ENCODE data around the gene TRIM28.
A peak's percentile ranks its signal among the peaks of the same experiment; 100 is the strongest.

TRIM28 gene

GRCh38 chr19:58516964-58517833 is 26.7 kb upstream of the TRIM28 start:
- TF ChIP-seq OSR1 (CRISPR knock-in tag; IDR thresholded peaks at IDR 0.05) (no peak), ZC3H10 (CRISPR knock-in tag; IDR thresholded peaks at IDR 0.05) (no peak), BACH2 (CRISPR knock-in tag; IDR thresholded peaks at IDR 0.05; ENCODE audit: borderline replicate concordance) (no peak), TSHZ2 (CRISPR knock-in tag; IDR thresholded peaks at IDR 0.05) (no peak), ZNF70 (CRISPR knock-in tag; IDR thresholded peaks at IDR 0.05) (no peak), PPARA (CRISPR knock-in tag; IDR thresholded peaks at IDR 0.05; ENCODE audit: borderline replicate concordance) (no peak), POU6F1 (CRISPR knock-in tag; IDR thresholded peaks at IDR 0.05; ENCODE audit: borderline replicate concordance, low read depth) (no peak), CSDC2 (CRISPR knock-in tag; IDR thresholded peaks at IDR 0.05) (no peak), ZNF565 (CRISPR knock-in tag; conservative IDR thresholded peaks at IDR 0.05; ENCODE audit: low read depth) (no peak), ESRRG (CRISPR knock-in tag; IDR thresholded peaks at IDR 0.05) (no peak), CSRNP3 (CRISPR knock-in tag; IDR thresholded peaks at IDR 0.05) (no peak), ZFP30 (CRISPR knock-in tag; IDR thresholded peaks at IDR 0.05) (no peak)
- ATAC-seq = no peak

GRCh38 chr19:58518256-58519086 is 25.4 kb upstream of the TRIM28 start:
- no peak for TF ChIP-seq PATZ1 (CRISPR knock-in tag; IDR thresholded peaks at IDR 0.05; ENCODE audit: borderline replicate concordance)
- ATAC-seq = no peak

- peak; percentile 69 for ATAC-seq
- no peak for TF ChIP-seq ZFP3 (CRISPR knock-in tag; IDR thresholded peaks at IDR 0.05)
- TF ChIP-seq ARNTL (CRISPR knock-in tag; IDR thresholded peaks at IDR 0.05; ENCODE audit: borderline replicate concordance, low read depth) = no peak
- TF ChIP-seq ZC3H10 (CRISPR knock-in tag; IDR thresholded peaks at IDR 0.05) = no peak
- TF ChIP-seq ZNF70 (CRISPR knock-in tag; IDR thresholded peaks at IDR 0.05) = no peak
- no peak for TF ChIP-seq GLIS3 (CRISPR knock-in tag; IDR thresholded peaks at IDR 0.05)
- TF ChIP-seq CSRNP3 (CRISPR knock-in tag; IDR thresholded peaks at IDR 0.05) = no peak
- no peak for TF ChIP-seq ZFP30 (CRISPR knock-in tag; IDR thresholded peaks at IDR 0.05)
- TF ChIP-seq TOX (CRISPR knock-in tag; IDR thresholded peaks at IDR 0.05; ENCODE audit: borderline replicate concordance) = no peak
Measured at GRCh38 chr19:58519087-58519354, 24.8 kb upstream of the TRIM28 start.

Measured in SK-N-SH treated with all-trans-retinoic acid at 6 μM for 48 hours (cell line).